Osteoblast (primary cell): ENCODE data around the gene CNTN5. TPM values are rescaled to one million over a fixed set of nuclear protein-coding genes. Genes with fewer than 3 reads are reported as not detected.

ENCODE experiments used
- DNase-seq: peaks from one replicate; pipeline ENCODE4 v3.0.0; 2011; ENCODE audit warnings: low spot score, mixed read lengths; ENCODE audit not compliant: insufficient read length; ENCODE audit errors: missing footprints
- H2AFZ ChIP-seq: 2 replicates; pipeline ENCODE4 v1.6.0; 2011; ENCODE audit warnings: mild to moderate bottlenecking, low read length
- H3K27ac ChIP-seq: 2 replicates; pipeline ENCODE4 v1.5.1; 2011; ENCODE audit warnings: mild to moderate bottlenecking, low read depth, low read length, moderate library complexity
- H3K27me3 ChIP-seq: 2 replicates; pipeline ENCODE4 v1.6.0; 2012; ENCODE audit warnings: mild to moderate bottlenecking, control low read depth, inconsistent platforms, low read length, moderate library complexity; ENCODE audit not compliant: insufficient read depth
- H3K36me3 ChIP-seq: 2 replicates; pipeline ENCODE4 v1.5.1; 2011; ENCODE audit warnings: mild to moderate bottlenecking, low read length, control low read depth, moderate library complexity; ENCODE audit not compliant: insufficient read depth
- H3K4me1 ChIP-seq: 2 replicates; pipeline ENCODE4 v1.5.1; 2011; ENCODE audit warnings: mild to moderate bottlenecking, low read length, control low read depth, moderate library complexity; ENCODE audit not compliant: insufficient read depth
- H3K4me2 ChIP-seq: 2 replicates; pipeline ENCODE4 v1.6.0; 2011; ENCODE audit warnings: mild to moderate bottlenecking, low read length; ENCODE audit not compliant: insufficient read depth
- H3K4me3 ChIP-seq: fragments of 200-600 bp; sonication (generic); 3 replicates; pipeline ENCODE4 v1.5.1; 2012; ENCODE audit warnings: mild to moderate bottlenecking, low read length, inconsistent platforms; ENCODE audit not compliant: insufficient read depth
- H3K79me2 ChIP-seq: 2 replicates; pipeline ENCODE4 v1.6.0; 2012; ENCODE audit warnings: mild to moderate bottlenecking, low read length, control low read depth, inconsistent platforms; ENCODE audit not compliant: insufficient read depth
- H3K9me3 ChIP-seq: 2 replicates; pipeline ENCODE4 v1.5.1; 2011; ENCODE audit warnings: low read depth, low read length, control low read depth
- H4K20me1 ChIP-seq: 2 replicates; pipeline ENCODE4 v1.6.0; 2012; ENCODE audit warnings: mild to moderate bottlenecking, low read length, control low read depth; ENCODE audit not compliant: insufficient read depth
- CTCF ChIP-seq: IDR thresholded peaks from 2 replicates; pipeline ENCODE4 v1.5.1; 2011; ENCODE audit warnings: mild to moderate bottlenecking, low read depth, low read length, moderate library complexity; ENCODE audit errors: extremely low read depth
- total RNA-seq: library from RNA; depleted of rRNA; stranded (reverse); fragments of >200 nt; gene quantifications from 2 replicates; pipeline ENCODE4 v1.2.3, GENCODE V29; 2012

Gene CNTN5
- total RNA-seq, 1 donor = not detected

- H3K79me2 ChIP-seq = no peaks in the 10 kb centered on the region
- no peak overlapping the region for H2AFZ ChIP-seq
- DNase-seq = no peak
- H3K4me2 ChIP-seq = no peak overlapping the region
- H3K4me3 ChIP-seq = no peak overlapping the region
- no peaks in the 10 kb centered on the region for H3K4me1 ChIP-seq
- no peaks in the 10 kb centered on the region for H3K9me3 ChIP-seq
- no peak for TF ChIP-seq CTCF
- no peaks in the 10 kb centered on the region for H3K27me3 ChIP-seq
- no peaks in the 10 kb centered on the region for H4K20me1 ChIP-seq
- H3K36me3 ChIP-seq = no peaks in the 10 kb centered on the region
- no peak overlapping the region for H3K27ac ChIP-seq
These were observed 1120.5 kb downstream of the CNTN5 start for GRCh38 chr11:100141201-100141600.

DNA sequence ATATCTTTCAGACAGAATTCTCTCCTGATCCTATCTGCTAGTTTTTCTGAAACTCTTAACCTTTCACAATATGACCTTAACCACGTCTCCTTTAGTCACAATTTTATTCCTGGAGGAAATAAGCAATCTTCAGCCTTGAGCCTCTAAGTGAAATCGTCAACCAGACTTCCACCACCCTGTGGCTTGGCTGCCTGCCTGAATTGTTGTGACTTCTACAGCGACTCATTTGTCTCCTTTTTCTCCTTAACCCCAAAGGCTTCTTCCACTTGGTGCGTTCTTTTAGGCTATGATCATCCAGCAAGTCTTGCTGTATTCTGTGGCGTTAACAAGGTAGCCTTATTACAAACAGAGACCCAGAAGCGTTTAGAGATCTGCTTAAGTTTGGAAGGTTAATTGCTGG lies 1131.2 kb downstream of the CNTN5 start:
- no peak for DNase-seq
- H3K4me2 ChIP-seq = no peak overlapping the region
- H3K27me3 ChIP-seq = no peaks in the 10 kb centered on the region

GRCh38 chr11:100152766-100153165 lies 1132.0 kb downstream of the CNTN5 start:
- Histone ChIP-seq H2AFZ (no peak overlapping the region), H3K36me3 (no peaks in the 10 kb centered on the region), H3K79me2 (no peaks in the 10 kb centered on the region), H3K27ac (no peak overlapping the region), H4K20me1 (no peaks in the 10 kb centered on the region), H3K4me3 (no peak overlapping the region), H3K4me1 (no peaks in the 10 kb centered on the region), H3K27me3 (no peaks in the 10 kb centered on the region), H3K9me3 (no peaks in the 10 kb centered on the region), H3K4me2 (no peak overlapping the region)
- TF ChIP-seq CTCF = no peak
- no peak for DNase-seq

More for the DNA sequence above, 1131.2 kb downstream of the CNTN5 start:
- H2AFZ ChIP-seq = no peak overlapping the region
- no peak for TF ChIP-seq CTCF
- H3K27ac ChIP-seq = no peak overlapping the region
- H3K4me1 ChIP-seq = no peaks in the 10 kb centered on the region
- no peaks in the 10 kb centered on the region for H4K20me1 ChIP-seq
- no peaks in the 10 kb centered on the region for H3K36me3 ChIP-seq
- H3K4me3 ChIP-seq = no peak overlapping the region
- H3K79me2 ChIP-seq = no peaks in the 10 kb centered on the region
- no peaks in the 10 kb centered on the region for H3K9me3 ChIP-seq

DNA sequence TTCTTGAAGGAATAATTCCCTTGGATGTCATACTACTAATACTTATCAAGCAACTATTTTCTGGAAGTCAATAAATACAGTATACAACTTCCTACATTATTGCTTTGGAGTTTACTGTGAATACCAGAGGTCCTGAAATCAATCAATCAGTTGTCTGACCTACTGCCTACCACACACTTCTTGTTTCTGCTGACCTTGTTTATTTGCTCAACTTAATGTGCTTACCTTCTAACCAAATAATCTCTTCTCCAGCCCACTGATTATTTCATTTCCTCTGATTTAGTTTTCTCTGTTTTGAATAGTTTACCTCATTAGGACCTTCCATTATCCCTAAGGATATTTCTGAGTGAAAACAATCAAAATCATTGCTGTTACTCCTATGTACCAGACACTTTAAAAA lies 1142.7 kb downstream of the CNTN5 start:
- H4K20me1 ChIP-seq = no peaks in the 10 kb centered on the region
- no peaks in the 10 kb centered on the region for H3K27me3 ChIP-seq
- H3K79me2 ChIP-seq = no peaks in the 10 kb centered on the region
- H3K36me3 ChIP-seq = no peaks in the 10 kb centered on the region
- no peaks in the 10 kb centered on the region for H3K4me1 ChIP-seq
- no peak overlapping the region for H3K27ac ChIP-seq
- H3K9me3 ChIP-seq = peaks cover 4% of the 10 kb centered on the region
- TF ChIP-seq CTCF = no peak
- no peak overlapping the region for H2AFZ ChIP-seq
- no peak for DNase-seq
- H3K4me2 ChIP-seq = no peak overlapping the region
- H3K4me3 ChIP-seq = no peak overlapping the region
